Measurements from ENCODE around the gene TBX21.

Gene TBX21

GRCh38 chr17:47776330-47777197 is 43.5 kb downstream of the TBX21 start:
- H3K4me1 ChIP-seq: peaks cover 0 to 4% (median 0%) of the 10 kb centered on the region in 4 donors

GRCh38 chr17:47778184-47778635 is 45.2 kb downstream of the TBX21 start:
- Histone ChIP-seq H3K4me1 (peaks cover 0 to 4% (median 0%) of the 10 kb centered on the region in 4 donors), H3K27ac (no peak overlapping the region), H3K9me3 (no peaks in the 10 kb centered on the region), H3K4me3 (no peak overlapping the region), H3K27me3 (peaks cover 0 to 57% of the 10 kb centered on the region in 2 donors), H3K36me3 (no peaks in the 10 kb centered on the region)
- intact Hi-C loops (cut with DNase I; ENCODE audit: low total_unique reads): no loop called here
- no peak for DNase-seq
- TF ChIP-seq CTCF (IDR thresholded peaks at IDR 0.05): no peak

More at GRCh38 chr17:47776330-47777197, 43.5 kb downstream of the TBX21 start:
- intact Hi-C loops (cut with DNase I; ENCODE audit: low total_unique reads): no loop called here
- Histone ChIP-seq H3K9me3 (peaks cover 0 to 5% (median 4%) of the 10 kb centered on the region in 3 donors), H3K36me3 (no peaks in the 10 kb centered on the region), H3K27ac (no peak overlapping the region), H3K27me3 (peaks cover 0 to 62% of the 10 kb centered on the region in 2 donors), H3K4me3 (no peak overlapping the region)
- peak; percentile 41 to 52 for TF ChIP-seq CTCF (IDR thresholded peaks at IDR 0.05)
- no peak for DNase-seq

GRCh38 chr17:47781397-47781796 is 48.4 kb downstream of the TBX21 start:
- Histone ChIP-seq H3K4me3 (no peak overlapping the region), H3K36me3 (no peaks in the 10 kb centered on the region), H3K4me1 (peaks cover 0 to 4% (median 0%) of the 10 kb centered on the region in 4 donors), H3K27ac (no peak overlapping the region), H3K9me3 (no peaks in the 10 kb centered on the region), H3K27me3 (peaks cover 0 to 49% of the 10 kb centered on the region in 2 donors)
- DNase-seq: no peak
- intact Hi-C loops (cut with DNase I; ENCODE audit: low total_unique reads): no loop called here
- no peak for TF ChIP-seq CTCF (IDR thresholded peaks at IDR 0.05)

- Histone ChIP-seq H3K27ac (no peak overlapping the region), H3K9me3 (no peaks in the 10 kb centered on the region), H3K27me3 (peaks cover 0 to 45% of the 10 kb centered on the region in 2 donors), H3K4me1 (peaks cover 0 to 9% (median 7%) of the 10 kb centered on the region in 4 donors), H3K36me3 (no peaks in the 10 kb centered on the region), H3K4me3 (no peak overlapping the region)
- intact Hi-C loops (cut with DNase I; ENCODE audit: low total_unique reads): no loop called here
- no peak for DNase-seq
- no peak for TF ChIP-seq CTCF (IDR thresholded peaks at IDR 0.05)
Measured at GRCh38 chr17:47785538-47786123, 52.6 kb downstream of the TBX21 start.

- H3K36me3 ChIP-seq: no peaks in the 10 kb centered on the region
- intact Hi-C loops (cut with DNase I; ENCODE audit: low total_unique reads): no loop called here
- DNase-seq: no peak
- peaks cover 0 to 9% (median 7%) of the 10 kb centered on the region in 4 donors for H3K4me1 ChIP-seq
- H3K4me3 ChIP-seq: peak overlapping the region in 1 of 2 donors; percentile 45
- TF ChIP-seq CTCF (IDR thresholded peaks at IDR 0.05): peak; percentile 22 to 34
- peaks cover 0 to 73% of the 10 kb centered on the region in 2 donors for H3K27me3 ChIP-seq
- H3K9me3 ChIP-seq: no peaks in the 10 kb centered on the region
- H3K27ac ChIP-seq: no peak overlapping the region
Measured at GRCh38 chr17:47789611-47790561, 56.9 kb downstream of the TBX21 start.

Measured in tibial artery (tissue), 4 donors.